Measurements from ENCODE around the gene TMEM184B. TPM values are rescaled to one million over a fixed set of nuclear protein-coding genes. Genes with fewer than 3 reads are reported as not detected.

Gene TMEM184B
- total and polyA plus RNA-seq, 7 experiments from 2014 or later: 9.0 to 41.3 (median 34.8) TPM

- no peak for ATAC-seq
- no peak for DNase-seq
- H3K27me3 ChIP-seq (ENCODE audit: control insufficient read depth in 2 of 2, insufficient read depth in 2 of 2, low read length in 2 of 2): no peaks in the 10 kb centered on the region
- peak overlapping the region; percentile 72 to 96 (median 93) for H3K27ac Mint-ChIP-seq
- intact Hi-C loops (cut with micrococcal nuclease): loop anchor here in 1 of 2 donors (10.0 kb wide), 1 partner anchor 309 kb away; the partner anchor contains the start of gene DMC1
- H3K9me3 ChIP-seq (ENCODE audit: control insufficient read depth in 2 of 3, low read length in 3 of 3): no peaks in the 10 kb centered on the region
- H3K36me3 Mint-ChIP-seq: peaks cover 0 to 28% (median 4%) of the 10 kb centered on the region in 5 donors
- H3K27ac ChIP-seq (ENCODE audit: low read depth, low read length): peak overlapping the region; percentile 64
- H3K27me3 Mint-ChIP-seq: no peaks in the 10 kb centered on the region
- H3K9me3 Mint-ChIP-seq: no peaks in the 10 kb centered on the region
- peaks cover 13 to 46% of the 10 kb centered on the region in 2 donors for H3K4me1 ChIP-seq (ENCODE audit: control insufficient read depth in 2 of 2, insufficient read depth in 2 of 2, low read length in 2 of 2)
- peaks cover 49 to 88% (median 75%) of the 10 kb centered on the region in 7 donors for H3K4me1 Mint-ChIP-seq
- ChIA-PET POLR2A (interaction anchor here (1.0 to 1.6 kb wide), 4 partner anchors 10 to 63 kb away, joined by 3 to 4 read pairs (median 3); no protein-coding TSS in a partner anchor), CTCF (interaction anchor here (1.4 to 1.5 kb wide), 2 partner anchors 10 to 88 kb away, joined by 3 read pairs; no protein-coding TSS in a partner anchor)
- peak overlapping the region in 8 of 10 donors; percentile 6 to 81 (median 60) for H3K4me3 Mint-ChIP-seq
- H3K4me3 ChIP-seq (ENCODE audit: low read length): no peak overlapping the region
- peaks cover 0 to 5% (median 0%) of the 10 kb centered on the region in 3 experiments for H3K36me3 ChIP-seq (ENCODE audit: control insufficient read depth in 2 of 3, insufficient read depth in 3 of 3, low read length in 3 of 3)
These were observed 6.7 kb downstream of the TMEM184B start for GRCh38 chr22:38266120-38266519.

DNA sequence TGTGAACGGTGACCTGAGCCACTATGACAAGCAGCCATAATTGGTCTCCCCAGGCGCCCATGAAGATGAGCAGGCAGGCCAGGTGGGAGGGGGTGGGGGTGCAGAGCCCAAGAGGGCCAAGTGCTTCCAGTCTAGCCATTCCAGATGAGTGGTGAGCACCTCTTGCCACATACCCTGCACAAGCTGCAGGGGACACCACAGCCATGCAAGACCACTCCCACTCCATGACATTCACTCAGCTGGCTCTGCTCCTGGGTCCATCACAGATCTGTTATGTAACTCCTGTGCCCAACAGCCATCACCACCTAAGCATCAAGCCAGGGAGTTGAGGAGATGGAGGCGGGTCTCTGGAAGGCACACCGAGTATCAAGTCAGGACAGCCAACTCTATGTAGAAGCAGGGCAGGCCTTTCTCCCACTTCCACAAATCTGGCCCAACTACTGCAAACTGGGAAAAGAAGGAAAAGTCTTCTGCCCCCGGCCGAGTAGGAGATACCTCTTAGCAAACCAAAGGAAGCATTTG lies 8.4 kb downstream of the TMEM184B start:
- Histone ChIP-seq H3K9me3 (ENCODE audit: control insufficient read depth in 2 of 3, low read length in 3 of 3) (no peaks in the 10 kb centered on the region), H3K27ac (ENCODE audit: low read depth, low read length) (no peak overlapping the region), H3K36me3 (ENCODE audit: control insufficient read depth in 2 of 3, insufficient read depth in 3 of 3, low read length in 3 of 3) (peaks cover 0 to 5% (median 0%) of the 10 kb centered on the region in 3 experiments), H3K4me1 (ENCODE audit: control insufficient read depth in 2 of 2, insufficient read depth in 2 of 2, low read length in 2 of 2) (peaks cover 13 to 35% of the 10 kb centered on the region in 2 donors), H3K4me3 (ENCODE audit: low read length) (no peak overlapping the region), H3K27me3 (ENCODE audit: control insufficient read depth in 2 of 2, insufficient read depth in 2 of 2, low read length in 2 of 2) (no peaks in the 10 kb centered on the region)
- Mint-ChIP-seq H3K36me3 (peaks cover 0 to 34% (median 4%) of the 10 kb centered on the region in 5 donors), H3K27ac (peak overlapping the region in 4 of 9 donors; percentile 25 to 69 (median 50)), H3K4me1 (peaks cover 44 to 80% (median 68%) of the 10 kb centered on the region in 7 donors), H3K27me3 (no peaks in the 10 kb centered on the region), H3K9me3 (no peaks in the 10 kb centered on the region), H3K4me3 (peak overlapping the region in 1 of 10 donors; percentile 62)
- DNase-seq (no peak), ATAC-seq (no peak)
- ChIA-PET POLR2A (no interaction called here), CTCF (no interaction called here)
- intact Hi-C loops (cut with micrococcal nuclease): loop anchor here in 1 of 2 donors (10.0 kb wide), 1 partner anchor 310 kb away; the partner anchor contains the start of gene DMC1

DNA sequence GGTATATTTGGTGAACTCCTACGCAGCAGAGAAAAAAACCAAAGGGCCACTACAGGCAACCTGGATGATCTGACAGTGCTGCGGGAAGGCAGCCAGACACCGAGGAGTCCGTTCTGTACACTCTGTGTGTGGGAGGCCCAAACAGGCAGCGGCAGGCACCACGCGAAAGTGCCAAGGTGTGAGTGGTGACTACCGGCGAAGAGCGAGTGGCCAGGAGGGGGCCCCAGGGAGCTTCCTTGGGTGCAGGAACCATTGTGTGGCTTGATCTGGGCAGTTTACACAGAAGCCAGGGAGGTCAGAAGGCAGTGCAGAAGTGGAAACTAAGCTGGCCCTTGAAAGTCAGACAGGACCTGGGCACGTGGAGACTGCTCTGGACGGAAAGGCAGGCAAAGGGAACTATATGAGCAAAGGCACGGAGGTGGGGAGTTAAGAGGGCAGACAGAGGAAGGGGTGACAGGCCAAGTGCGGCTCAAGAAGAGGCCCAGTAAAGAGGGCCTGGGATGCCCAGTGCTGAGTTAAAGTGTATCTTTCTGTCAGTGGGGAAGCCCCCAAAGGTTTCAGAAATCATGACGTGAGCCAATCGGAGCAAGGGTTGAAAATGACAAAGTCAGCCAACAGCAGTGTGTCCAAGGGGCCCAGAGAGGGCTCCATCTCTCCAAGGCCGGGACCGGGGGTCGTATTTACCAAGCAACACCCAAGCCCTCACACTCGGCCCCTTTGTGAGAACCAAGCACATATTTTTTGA lies 10.6 kb downstream of the TMEM184B start:
- no peaks in the 10 kb centered on the region for H3K27me3 ChIP-seq (ENCODE audit: control insufficient read depth in 2 of 2, insufficient read depth in 2 of 2, low read length in 2 of 2)
- H3K4me3 Mint-ChIP-seq: peak overlapping the region in 1 of 10 donors; percentile 53
- peaks cover 10 to 28% of the 10 kb centered on the region in 2 donors for H3K4me1 ChIP-seq (ENCODE audit: control insufficient read depth in 2 of 2, insufficient read depth in 2 of 2, low read length in 2 of 2)
- H3K36me3 Mint-ChIP-seq: peaks cover 0 to 39% (median 4%) of the 10 kb centered on the region in 5 donors
- no peak overlapping the region for H3K27ac ChIP-seq (ENCODE audit: low read depth, low read length)
- H3K4me3 ChIP-seq (ENCODE audit: low read length): no peak overlapping the region
- ATAC-seq (peak; percentile 47), DNase-seq (peak in 5 of 9 donors; percentile 18 to 39 (median 20))
- intact Hi-C loops (cut with micrococcal nuclease): loop anchor here (1.0 to 10.0 kb wide), 2 partner anchors 91 to 313 kb away; partner anchors contain the start of gene DMC1 (in 1 of the 2)
- no peaks in the 10 kb centered on the region for H3K9me3 Mint-ChIP-seq
- H3K27ac Mint-ChIP-seq: peak overlapping the region in 2 of 9 donors; percentile 15 to 63
- no peaks in the 10 kb centered on the region for H3K9me3 ChIP-seq (ENCODE audit: control insufficient read depth in 2 of 3, low read length in 3 of 3)
- no peaks in the 10 kb centered on the region for H3K27me3 Mint-ChIP-seq
- ChIA-PET POLR2A (no interaction called here), CTCF (no interaction called here)
- H3K4me1 Mint-ChIP-seq: peaks cover 27 to 75% (median 65%) of the 10 kb centered on the region in 7 donors
- H3K36me3 ChIP-seq (ENCODE audit: control insufficient read depth in 2 of 3, insufficient read depth in 3 of 3, low read length in 3 of 3): peaks cover 0 to 5% (median 0%) of the 10 kb centered on the region in 3 experiments

DNA sequence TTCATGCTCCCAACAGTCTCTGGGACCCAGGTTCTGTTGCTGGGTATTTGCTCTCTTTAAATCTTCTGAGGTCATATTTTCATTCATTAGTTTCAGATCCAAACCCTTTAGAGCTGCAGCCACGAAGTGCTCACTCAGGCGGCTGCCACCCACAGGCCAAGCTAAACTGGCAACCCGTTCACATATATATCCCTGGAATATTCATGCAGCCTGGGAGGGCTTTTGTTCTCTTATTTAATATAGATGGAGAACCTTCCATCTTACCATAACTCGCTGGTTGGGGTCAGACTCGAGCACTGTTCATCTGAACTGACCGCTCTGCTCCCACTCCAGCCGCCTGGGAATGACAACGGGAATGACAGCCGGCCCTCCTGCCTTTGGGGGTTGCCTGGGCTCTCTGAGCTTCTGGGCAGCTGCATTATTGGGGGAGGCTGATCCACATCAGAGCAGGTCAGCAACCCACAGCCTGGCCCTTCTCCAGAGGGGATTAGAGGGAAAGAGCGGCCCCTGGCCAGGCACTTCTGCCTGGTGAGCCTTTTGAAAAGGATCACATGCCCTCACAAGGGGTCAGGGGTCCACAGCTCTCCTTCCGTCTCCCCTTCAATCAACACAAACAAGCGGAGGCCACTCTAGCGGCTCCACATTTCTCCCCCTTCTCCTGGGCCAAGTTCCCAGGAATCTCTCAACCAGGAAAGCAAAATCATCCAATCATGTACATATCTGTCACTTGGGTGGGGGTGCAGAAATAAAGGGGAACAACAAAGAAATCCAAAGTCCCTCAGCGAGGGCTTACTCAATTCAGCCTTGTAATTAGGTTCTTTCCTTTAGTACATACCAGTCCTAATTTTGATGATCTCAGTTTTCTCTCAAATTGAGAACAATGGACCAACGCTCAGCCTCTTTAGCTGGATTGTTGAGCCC lies 11.8 kb downstream of the TMEM184B start:
- DNase-seq (no peak), ATAC-seq (peak; percentile 4)
- no peak overlapping the region for H3K4me3 ChIP-seq (ENCODE audit: low read length)
- intact Hi-C loops (cut with micrococcal nuclease): loop anchor here in 1 of 2 donors (10.0 kb wide), 1 partner anchor 314 kb away; the partner anchor contains the start of gene DMC1
- H3K27me3 ChIP-seq (ENCODE audit: control insufficient read depth in 2 of 2, insufficient read depth in 2 of 2, low read length in 2 of 2): no peaks in the 10 kb centered on the region
- no peaks in the 10 kb centered on the region for H3K27me3 Mint-ChIP-seq
- peaks cover 0 to 5% (median 0%) of the 10 kb centered on the region in 3 experiments for H3K36me3 ChIP-seq (ENCODE audit: control insufficient read depth in 2 of 3, insufficient read depth in 3 of 3, low read length in 3 of 3)
- CTCF ChIA-PET: interaction anchor here (0.6 kb wide), 1 partner anchor 263 kb away, joined by 5 read pairs; no protein-coding TSS in a partner anchor
- H3K36me3 Mint-ChIP-seq: peaks cover 0 to 39% (median 4%) of the 10 kb centered on the region in 5 donors
- H3K27ac ChIP-seq (ENCODE audit: low read depth, low read length): no peak overlapping the region
- H3K9me3 Mint-ChIP-seq: no peaks in the 10 kb centered on the region
- H3K4me3 Mint-ChIP-seq: peak overlapping the region in 2 of 10 donors; percentile 10 to 49
- peak overlapping the region in 2 of 9 donors; percentile 23 to 34 for H3K27ac Mint-ChIP-seq
- peaks cover 0 to 18% of the 10 kb centered on the region in 2 donors for H3K4me1 ChIP-seq (ENCODE audit: control insufficient read depth in 2 of 2, insufficient read depth in 2 of 2, low read length in 2 of 2)
- H3K4me1 Mint-ChIP-seq: peaks cover 17 to 68% (median 54%) of the 10 kb centered on the region in 7 donors
- POLR2A ChIA-PET: no interaction called here
- H3K9me3 ChIP-seq (ENCODE audit: control insufficient read depth in 2 of 3, low read length in 3 of 3): no peaks in the 10 kb centered on the region

DNA sequence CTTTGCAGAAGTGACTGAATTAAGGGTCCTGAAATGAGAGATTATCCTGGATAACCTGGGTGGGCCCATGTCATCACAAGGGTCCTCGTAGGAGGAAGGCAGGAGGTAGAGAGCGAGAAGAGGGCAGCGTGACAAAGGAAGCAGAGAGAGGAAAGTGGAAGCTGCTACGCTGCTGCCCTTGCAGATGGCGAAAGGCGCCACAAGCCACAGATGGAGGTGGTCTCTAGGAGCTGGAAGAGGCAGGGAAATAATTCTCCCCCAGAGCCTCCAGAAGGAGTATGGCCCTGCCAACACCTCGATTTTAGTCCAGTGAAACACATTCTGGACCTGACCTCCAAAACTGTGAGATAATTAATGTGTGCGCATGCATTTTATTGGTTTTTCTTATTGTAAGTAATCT lies 13.4 kb downstream of the TMEM184B start:
- intact Hi-C loops (cut with micrococcal nuclease): no loop called here
- Histone ChIP-seq H3K27me3 (ENCODE audit: control insufficient read depth in 2 of 2, insufficient read depth in 2 of 2, low read length in 2 of 2) (no peaks in the 10 kb centered on the region), H3K27ac (ENCODE audit: low read depth, low read length) (no peak overlapping the region), H3K9me3 (ENCODE audit: control insufficient read depth in 2 of 3, low read length in 3 of 3) (no peaks in the 10 kb centered on the region), H3K4me1 (ENCODE audit: control insufficient read depth in 2 of 2, insufficient read depth in 2 of 2, low read length in 2 of 2) (peaks cover 0 to 1% of the 10 kb centered on the region in 2 donors), H3K36me3 (ENCODE audit: control insufficient read depth in 2 of 3, insufficient read depth in 3 of 3, low read length in 3 of 3) (peaks cover 0 to 5% (median 0%) of the 10 kb centered on the region in 3 experiments), H3K4me3 (ENCODE audit: low read length) (no peak overlapping the region)
- POLR2A ChIA-PET: no interaction called here
- Mint-ChIP-seq H3K36me3 (peaks cover 0 to 30% (median 4%) of the 10 kb centered on the region in 5 donors), H3K27ac (no peak overlapping the region), H3K4me3 (peak overlapping the region in 1 of 10 donors; percentile 5), H3K27me3 (no peaks in the 10 kb centered on the region), H3K4me1 (peaks cover 10 to 57% (median 42%) of the 10 kb centered on the region in 7 donors), H3K9me3 (no peaks in the 10 kb centered on the region)
- DNase-seq: no peak
- no peak for ATAC-seq
- CTCF ChIA-PET: no interaction called here

DNA sequence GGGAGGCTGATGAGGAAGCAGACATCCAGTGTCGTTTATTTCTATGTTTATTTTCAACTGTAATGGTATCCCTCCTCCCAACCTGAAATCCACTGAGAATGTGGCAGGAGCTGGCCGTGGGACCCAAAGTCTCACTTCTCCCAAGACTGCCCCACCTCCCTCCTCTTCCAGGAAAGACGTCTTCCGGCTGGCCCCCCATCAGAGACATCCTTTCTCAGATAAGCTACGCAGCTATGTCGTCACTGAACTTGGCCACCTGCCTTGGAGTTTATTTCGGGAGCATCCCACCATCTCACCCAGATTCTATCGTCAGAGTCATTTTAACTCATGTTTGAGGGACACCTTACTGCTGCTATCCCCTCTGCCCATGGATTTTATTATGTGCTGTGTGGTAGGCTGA lies 13.9 kb downstream of the TMEM184B start:
- Histone ChIP-seq H3K4me3 (ENCODE audit: low read length) (no peak overlapping the region), H3K36me3 (ENCODE audit: control insufficient read depth in 2 of 3, insufficient read depth in 3 of 3, low read length in 3 of 3) (peaks cover 0 to 5% (median 0%) of the 10 kb centered on the region in 3 experiments), H3K27me3 (ENCODE audit: control insufficient read depth in 2 of 2, insufficient read depth in 2 of 2, low read length in 2 of 2) (no peaks in the 10 kb centered on the region), H3K4me1 (ENCODE audit: control insufficient read depth in 2 of 2, insufficient read depth in 2 of 2, low read length in 2 of 2) (no peaks in the 10 kb centered on the region), H3K27ac (ENCODE audit: low read depth, low read length) (no peak overlapping the region), H3K9me3 (ENCODE audit: control insufficient read depth in 2 of 3, low read length in 3 of 3) (no peaks in the 10 kb centered on the region)
- CTCF ChIA-PET: no interaction called here
- no peaks in the 10 kb centered on the region for H3K9me3 Mint-ChIP-seq
- ATAC-seq (no peak), DNase-seq (no peak)
- H3K27me3 Mint-ChIP-seq: no peaks in the 10 kb centered on the region
- H3K4me3 Mint-ChIP-seq: peak overlapping the region in 1 of 10 donors; percentile 5
- peaks cover 10 to 55% (median 41%) of the 10 kb centered on the region in 7 donors for H3K4me1 Mint-ChIP-seq
- intact Hi-C loops (cut with micrococcal nuclease): no loop called here
- H3K27ac Mint-ChIP-seq: no peak overlapping the region
- H3K36me3 Mint-ChIP-seq: peaks cover 0 to 26% (median 4%) of the 10 kb centered on the region in 5 donors
- POLR2A ChIA-PET: no interaction called here

Data from naive thymus-derived CD4-positive, alpha-beta T cell (primary cell).